Suprapubic skin (tissue), 4 donors: ENCODE results near the gene MALRD1. TPM values are rescaled to one million over a fixed set of nuclear protein-coding genes. Genes with fewer than 3 reads are reported as not detected.

ENCODE experiments used
- DNase-seq, 2 donors: peaks; one replicate each; pipeline ENCODE4 v3.0.0-alpha.2; 2019; ENCODE audit warnings: low spot score in 2 of 2
- H3K27ac ChIP-seq: fragments of 200-600 bp; sonication (generic); one replicate; pipeline ENCODE4 v1.5.1; 2019
- H3K27me3 ChIP-seq: fragments of 200-600 bp; sonication (generic); one replicate; pipeline ENCODE4 v1.5.1; 2019
- H3K36me3 ChIP-seq: fragments of 200-600 bp; sonication (generic); one replicate; pipeline ENCODE4 v1.5.1; 2019
- H3K4me1 ChIP-seq: fragments of 200-600 bp; sonication (generic); one replicate; pipeline ENCODE4 v1.5.1; 2019
- H3K4me3 ChIP-seq: fragments of 200-600 bp; sonication (generic); one replicate; pipeline ENCODE4 v1.5.1; 2019; ENCODE audit warnings: mild to moderate bottlenecking
- H3K9me3 ChIP-seq: fragments of 200-600 bp; sonication (generic); one replicate; pipeline ENCODE4 v1.5.1; 2019
- EP300 ChIP-seq: sonication (generic); formaldehyde crosslinking; IDR thresholded peaks from one replicate; pipeline ENCODE4 v1.6.1; 2017; ENCODE audit warnings: antibody characterized with exemption
- POLR2A ChIP-seq, 2 donors: fragments of 450-650 bp; IDR thresholded peaks; one replicate each; pipeline ENCODE4 v1.6.1; 2017; ENCODE audit warnings: antibody characterized with exemption in 2 of 2, mild to moderate bottlenecking in 2 of 2, moderate library complexity in 2 of 2
- POLR2AphosphoS5 ChIP-seq, 3 donors: sonication (generic); formaldehyde crosslinking; IDR thresholded peaks; one replicate each; pipeline ENCODE4 v1.6.1; 2017; ENCODE audit warnings: antibody characterized with exemption in 3 of 3
- WGBS: methylation state at CpG from one replicate; pipeline ENCODE4 v1.1.5; 2018; 5-methylcytosine and 5-hydroxymethylcytosine counted together
- total RNA-seq, 4 donors: library from RNA; depleted of rRNA; stranded (reverse); fragments of >200 nt; gene quantifications; one replicate each; pipeline ENCODE4 v1.1.0, GENCODE V29; 2016
- TF ChIP-seq, protein P1 (sequence below), 2 donors: fragments of 200-600 bp in 1 of 2; fragments of 450-650 bp in 1 of 2; sonication (generic) in 1 of 2; IDR thresholded peaks; one replicate each; pipeline ENCODE4 v1.5.1; 2016 to 2019; ENCODE audit warnings: antibody characterized with exemption in 2 of 2, mild to moderate bottlenecking in 1 of 2, moderate library complexity in 1 of 2

MALRD1 gene
- total RNA-seq, 4 donors from 2014 or later = 0.23 to 0.80 (median 0.31) TPM; not detected in 1

DNA sequence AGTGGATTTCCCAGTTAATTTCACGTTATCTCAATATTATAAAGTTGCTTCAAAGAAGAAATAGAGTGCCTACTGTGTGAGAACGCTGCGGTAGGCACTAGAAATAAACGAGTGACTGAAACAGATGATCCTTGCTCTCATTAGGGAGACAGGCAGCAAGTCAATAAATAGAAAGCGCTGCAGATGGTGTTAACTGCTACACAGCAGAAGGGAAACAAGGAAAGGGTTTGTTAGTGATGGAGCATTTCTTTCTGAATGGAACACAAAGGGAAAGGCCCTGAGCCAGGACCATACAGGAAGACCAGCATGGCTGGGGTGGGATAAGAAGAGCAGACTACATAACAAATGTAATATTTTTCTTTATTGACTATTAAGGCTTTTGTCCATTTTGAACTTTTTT, 235.2 kb downstream of the MALRD1 start:
- no peak for TF ChIP-seq POLR2AphosphoS5 (IDR thresholded peaks at IDR 0.05)
- no peak for TF ChIP-seq EP300
- TF ChIP-seq, protein P1, sequence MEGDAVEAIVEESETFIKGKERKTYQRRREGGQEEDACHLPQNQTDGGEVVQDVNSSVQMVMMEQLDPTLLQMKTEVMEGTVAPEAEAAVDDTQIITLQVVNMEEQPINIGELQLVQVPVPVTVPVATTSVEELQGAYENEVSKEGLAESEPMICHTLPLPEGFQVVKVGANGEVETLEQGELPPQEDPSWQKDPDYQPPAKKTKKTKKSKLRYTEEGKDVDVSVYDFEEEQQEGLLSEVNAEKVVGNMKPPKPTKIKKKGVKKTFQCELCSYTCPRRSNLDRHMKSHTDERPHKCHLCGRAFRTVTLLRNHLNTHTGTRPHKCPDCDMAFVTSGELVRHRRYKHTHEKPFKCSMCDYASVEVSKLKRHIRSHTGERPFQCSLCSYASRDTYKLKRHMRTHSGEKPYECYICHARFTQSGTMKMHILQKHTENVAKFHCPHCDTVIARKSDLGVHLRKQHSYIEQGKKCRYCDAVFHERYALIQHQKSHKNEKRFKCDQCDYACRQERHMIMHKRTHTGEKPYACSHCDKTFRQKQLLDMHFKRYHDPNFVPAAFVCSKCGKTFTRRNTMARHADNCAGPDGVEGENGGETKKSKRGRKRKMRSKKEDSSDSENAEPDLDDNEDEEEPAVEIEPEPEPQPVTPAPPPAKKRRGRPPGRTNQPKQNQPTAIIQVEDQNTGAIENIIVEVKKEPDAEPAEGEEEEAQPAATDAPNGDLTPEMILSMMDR (IDR thresholded peaks at IDR 0.05) = no peak
- TF ChIP-seq POLR2A (IDR thresholded peaks at IDR 0.05) = no peak
- WGBS = 77% methylated on average over 5 of the region's 5 CpGs
- no peaks in the 10 kb centered on the region for H3K27me3 ChIP-seq
- H3K4me1 ChIP-seq = no peaks in the 10 kb centered on the region
- DNase-seq = no peak
- no peaks in the 10 kb centered on the region for H3K9me3 ChIP-seq
- no peak overlapping the region for H3K27ac ChIP-seq
- no peak overlapping the region for H3K4me3 ChIP-seq
- H3K36me3 ChIP-seq = no peaks in the 10 kb centered on the region

DNA sequence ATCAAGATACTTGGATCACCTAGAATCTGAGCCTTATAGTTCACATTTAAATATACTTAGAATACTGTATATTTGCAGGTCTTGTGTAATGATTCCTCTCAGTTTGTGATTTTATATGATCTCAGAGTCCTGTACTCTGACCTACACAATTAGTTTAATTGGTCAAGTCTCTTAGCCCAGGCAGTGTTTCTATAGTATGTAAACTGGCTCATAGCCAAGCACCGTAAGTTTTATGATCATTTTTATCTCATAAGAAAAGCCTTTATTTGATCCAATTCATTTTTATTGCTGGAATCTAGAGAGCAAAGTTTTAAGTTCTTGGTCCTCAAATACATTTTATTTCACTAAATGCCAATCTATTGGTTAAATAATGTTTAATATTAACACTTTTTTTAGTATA, 242.2 kb downstream of the MALRD1 start:
- no peak overlapping the region for H3K27ac ChIP-seq
- no peaks in the 10 kb centered on the region for H3K36me3 ChIP-seq
- no peaks in the 10 kb centered on the region for H3K27me3 ChIP-seq
- TF ChIP-seq POLR2A (IDR thresholded peaks at IDR 0.05) (no peak), POLR2AphosphoS5 (IDR thresholded peaks at IDR 0.05) (no peak), EP300 (no peak)
- TF ChIP-seq, protein P1 (IDR thresholded peaks at IDR 0.05) = no peak
- 19% methylated on average over 1 of the region's 1 CpG for WGBS
- no peaks in the 10 kb centered on the region for H3K4me1 ChIP-seq
- H3K4me3 ChIP-seq = no peak overlapping the region
- DNase-seq = no peak
- H3K9me3 ChIP-seq = no peaks in the 10 kb centered on the region

DNA sequence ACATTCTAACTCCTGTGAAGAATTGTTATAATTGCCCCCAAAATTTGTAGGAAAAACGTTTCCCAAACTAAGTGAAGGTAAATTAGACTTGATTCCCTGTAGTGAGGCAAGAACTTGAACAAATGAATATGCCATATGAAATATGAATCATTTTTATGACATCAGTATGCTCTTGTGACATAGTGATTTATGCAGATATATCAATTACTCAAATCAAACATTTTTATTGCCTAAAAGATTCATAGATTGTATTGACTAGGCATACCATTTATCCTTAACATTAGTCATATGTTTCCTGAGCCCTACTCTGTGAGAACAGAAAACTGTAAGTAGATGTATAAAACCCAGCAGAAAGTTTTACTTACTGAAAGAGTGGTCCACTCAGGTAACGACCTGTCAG, 245.6 kb downstream of the MALRD1 start:
- Histone ChIP-seq H3K4me3 (no peak overlapping the region), H3K27me3 (no peaks in the 10 kb centered on the region), H3K9me3 (no peaks in the 10 kb centered on the region), H3K4me1 (no peaks in the 10 kb centered on the region), H3K36me3 (no peaks in the 10 kb centered on the region), H3K27ac (no peak overlapping the region)
- TF ChIP-seq POLR2AphosphoS5 (IDR thresholded peaks at IDR 0.05) (no peak), EP300 (no peak), POLR2A (IDR thresholded peaks at IDR 0.05) (no peak)
- TF ChIP-seq, protein P1 (IDR thresholded peaks at IDR 0.05) = no peak
- WGBS = 50% methylated on average over 2 of the region's 2 CpGs
- DNase-seq = no peak

DNA sequence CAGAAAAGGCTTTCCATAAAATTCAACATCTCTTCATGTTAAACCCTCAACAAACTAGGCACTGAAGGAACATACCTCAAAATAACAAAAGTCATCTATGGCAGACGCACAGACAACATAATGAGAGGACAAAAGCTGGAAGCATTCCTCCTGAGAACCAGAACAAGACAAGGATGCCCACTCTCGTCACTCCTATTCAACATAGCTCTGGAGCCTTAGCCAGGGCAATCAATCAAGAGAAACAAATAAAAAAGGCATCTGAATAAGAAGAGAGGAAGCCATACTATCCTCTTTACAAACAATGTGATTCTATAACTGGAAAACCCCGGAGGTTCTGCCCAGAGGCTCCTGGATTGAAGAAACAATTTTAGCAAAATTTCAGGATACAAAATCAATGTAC, 251.0 kb downstream of the MALRD1 start:
- no peak overlapping the region for H3K4me3 ChIP-seq
- 77% methylated on average over 3 of the region's 3 CpGs for WGBS
- no peak for DNase-seq
- no peak overlapping the region for H3K27ac ChIP-seq
- no peaks in the 10 kb centered on the region for H3K4me1 ChIP-seq
- TF ChIP-seq POLR2AphosphoS5 (IDR thresholded peaks at IDR 0.05) (no peak), EP300 (no peak), POLR2A (IDR thresholded peaks at IDR 0.05) (no peak)
- TF ChIP-seq, protein P1 (IDR thresholded peaks at IDR 0.05) = no peak
- no peaks in the 10 kb centered on the region for H3K27me3 ChIP-seq
- no peaks in the 10 kb centered on the region for H3K36me3 ChIP-seq
- no peaks in the 10 kb centered on the region for H3K9me3 ChIP-seq

DNA sequence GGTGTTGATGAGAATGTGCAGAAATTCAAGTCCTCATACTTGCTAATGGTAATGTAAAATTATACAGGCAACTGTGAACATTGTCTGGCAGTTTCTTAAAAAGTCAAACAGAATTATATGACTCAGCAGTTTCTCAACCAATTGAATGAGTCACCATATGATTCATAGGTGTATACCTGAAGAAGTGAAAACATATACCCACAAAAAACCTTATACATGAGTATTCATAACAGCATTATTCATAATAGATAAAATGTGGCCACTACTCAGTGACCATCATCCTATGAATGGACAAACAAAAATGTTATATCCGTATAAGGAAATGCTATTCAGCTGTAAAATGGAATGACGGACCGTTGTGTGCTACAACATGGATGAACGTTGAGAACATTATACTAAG, 253.5 kb downstream of the MALRD1 start:
- Histone ChIP-seq H3K36me3 (no peaks in the 10 kb centered on the region), H3K4me3 (no peak overlapping the region), H3K27me3 (no peaks in the 10 kb centered on the region), H3K9me3 (no peaks in the 10 kb centered on the region), H3K4me1 (no peaks in the 10 kb centered on the region), H3K27ac (no peak overlapping the region)
- TF ChIP-seq EP300 = no peak
- TF ChIP-seq POLR2A (IDR thresholded peaks at IDR 0.05) = no peak
- 86% methylated on average over 4 of the region's 4 CpGs for WGBS
- DNase-seq = no peak

DNA sequence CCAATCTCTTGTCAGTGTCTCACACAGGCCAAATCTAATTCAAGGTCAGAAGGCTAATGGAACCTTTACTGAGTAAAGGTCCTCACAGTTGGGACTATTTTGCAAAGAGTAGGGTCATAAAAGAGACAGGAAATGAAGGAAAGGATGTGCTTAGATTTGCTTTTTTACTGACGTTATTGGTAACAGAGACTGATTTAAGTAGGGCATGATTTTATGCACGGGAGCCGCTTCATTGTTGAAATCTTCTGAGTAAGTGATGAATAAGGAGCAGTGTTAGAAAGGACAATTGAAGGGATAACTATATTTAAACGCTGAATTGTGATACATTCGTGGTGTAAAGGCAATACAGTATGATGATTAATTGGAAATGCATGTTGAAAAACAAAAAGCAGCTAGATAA, 261.5 kb downstream of the MALRD1 start:
- TF ChIP-seq, protein P1 (IDR thresholded peaks at IDR 0.05) = no peak
- TF ChIP-seq EP300 (no peak), POLR2AphosphoS5 (IDR thresholded peaks at IDR 0.05) (no peak), POLR2A (IDR thresholded peaks at IDR 0.05) (no peak)
- no peak for DNase-seq
- no peak overlapping the region for H3K4me3 ChIP-seq
- H3K9me3 ChIP-seq = no peaks in the 10 kb centered on the region
- no peaks in the 10 kb centered on the region for H3K4me1 ChIP-seq
- no peak overlapping the region for H3K27ac ChIP-seq
- 60% methylated on average over 5 of the region's 5 CpGs for WGBS
- no peaks in the 10 kb centered on the region for H3K36me3 ChIP-seq
- no peaks in the 10 kb centered on the region for H3K27me3 ChIP-seq
